GM18505 (cell line): ENCODE measurements around the gene TSC2.
"Not testable (repeated sequence)": the region's sequence is repeated elsewhere in the genome, so short reads cannot be mapped to it uniquely, and the experiment has no call there.

Source experiments
- ATAC-seq: cut with Tn5 transposase; IDR thresholded peaks from one replicate; pipeline ENCODE4 v1.9.1; 2021; ENCODE audit not compliant: unreplicated experiment
- POLR2A ChIP-seq: IDR thresholded peaks from 4 replicates; pipeline ENCODE4 v1.6.1; 2011; ENCODE audit warnings: borderline replicate concordance; ENCODE audit not compliant: insufficient read depth, insufficient read length; ENCODE audit errors: extremely low read depth

TSC2 gene

DNA sequence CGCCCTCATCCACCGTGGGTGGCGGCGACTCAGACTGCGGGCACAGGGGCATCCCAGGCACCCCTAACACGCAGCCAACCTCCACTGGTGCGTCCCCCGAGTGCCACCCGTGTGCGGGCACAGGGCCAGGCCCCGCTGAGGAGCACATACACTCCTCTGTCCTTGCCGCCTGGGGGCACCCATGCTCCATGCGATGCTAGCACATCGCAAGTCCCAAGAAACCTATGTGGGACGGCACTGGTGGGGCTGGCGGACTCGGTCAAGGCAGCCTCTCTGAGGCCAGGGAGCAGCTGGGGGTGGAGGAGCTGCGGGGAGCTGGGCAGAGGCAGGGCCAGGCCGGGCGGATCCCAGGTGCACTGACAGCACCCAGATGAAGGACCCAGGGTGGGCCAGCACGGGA is 42.1 kb upstream of the TSC2 start:
- ATAC-seq: no peak
- no peak for TF ChIP-seq POLR2A

DNA sequence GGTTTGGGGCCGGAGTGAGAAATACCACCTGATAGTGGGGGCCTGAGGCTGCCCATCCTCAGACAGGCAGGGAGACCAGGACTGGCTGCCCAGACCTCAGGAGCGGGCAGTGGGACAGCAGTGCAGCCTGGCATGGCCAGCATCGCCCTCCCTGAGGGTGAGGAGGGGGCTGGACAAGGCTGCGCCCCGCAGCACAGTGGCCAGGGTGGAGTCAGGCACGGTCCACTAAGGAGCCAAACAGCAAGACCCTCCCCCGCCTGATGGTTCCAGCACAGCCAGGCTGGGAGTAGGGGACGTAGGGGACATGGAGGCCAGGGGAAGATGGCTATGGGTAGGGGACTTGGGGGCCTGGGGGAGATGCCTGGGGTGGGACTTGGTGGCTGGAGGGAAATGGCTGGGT is 41.5 kb upstream of the TSC2 start:
- TF ChIP-seq POLR2A: no peak
- ATAC-seq: no peak

GRCh38 chr16:2007081-2007836 is 40.5 kb upstream of the TSC2 start:
- no peak for TF ChIP-seq POLR2A
- no peak for ATAC-seq

GRCh38 chr16:2008009-2008526 is 39.7 kb upstream of the TSC2 start:
- no peak for ATAC-seq
- no peak for TF ChIP-seq POLR2A

- peak; percentile 6 for ATAC-seq
- TF ChIP-seq POLR2A: no peak
Measured at GRCh38 chr16:2008631-2009163, 39.1 kb upstream of the TSC2 start.

GRCh38 chr16:2009164-2009711 is 38.5 kb upstream of the TSC2 start:
- ATAC-seq: peak; percentile 32
- TF ChIP-seq POLR2A: no peak

GRCh38 chr16:2009791-2010510 is 37.8 kb upstream of the TSC2 start, which contains the start of gene ZNF598:
Gene ZNF598 (minus strand): TSS chr16:2009821.
- peak; percentile 70 for ATAC-seq
- peak; percentile 97 for TF ChIP-seq POLR2A

- not testable (repeated sequence) for ATAC-seq
Measured at GRCh38 chr16:2011726-2012125, 36.1 kb upstream of the TSC2 start.

GRCh38 chr16:2013527-2013926 is 34.3 kb upstream of the TSC2 start:
- no peak for TF ChIP-seq POLR2A
- no peak for ATAC-seq

DNA sequence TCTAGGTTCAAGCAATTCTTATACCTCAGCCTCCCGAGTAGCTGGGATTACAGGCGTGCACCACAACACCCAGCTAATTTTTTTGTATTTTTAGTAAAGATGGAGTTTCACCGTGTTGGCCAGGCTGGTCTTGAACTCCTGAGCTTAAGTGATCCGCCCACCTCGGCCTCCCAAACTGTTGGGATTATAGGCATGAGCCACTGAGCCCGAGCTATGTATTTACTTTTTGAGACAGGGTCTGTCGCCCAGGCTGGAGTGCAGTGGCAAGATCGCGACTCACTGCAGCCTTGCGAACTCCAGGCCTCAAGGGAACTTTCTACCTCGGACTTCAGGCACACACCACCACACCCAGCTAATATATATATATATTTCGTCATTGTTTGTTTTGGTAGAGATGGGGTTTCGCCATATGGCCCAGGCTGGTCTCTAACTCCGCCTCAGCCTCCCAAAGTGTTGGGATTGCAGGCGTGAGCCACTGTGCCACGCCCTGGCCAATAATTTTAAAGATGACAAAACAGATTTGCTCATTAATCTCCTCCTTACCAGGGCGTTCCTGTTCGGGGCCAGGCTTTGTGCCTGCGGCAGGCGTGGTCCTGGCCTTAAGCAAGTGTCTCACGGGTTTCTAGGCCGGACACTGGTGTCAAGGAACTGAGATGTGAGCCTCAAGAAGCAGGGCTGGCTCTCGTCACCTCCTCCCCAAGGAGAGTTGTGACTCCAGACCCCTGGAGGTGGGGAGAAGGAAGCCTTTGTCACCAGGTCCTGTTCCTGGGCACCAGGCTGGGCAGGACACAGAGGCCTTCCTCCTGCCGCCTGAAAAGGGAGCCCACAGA is 32.5 kb upstream of the TSC2 start:
- ATAC-seq: no peak
- no peak for TF ChIP-seq POLR2A

GRCh38 chr16:2015947-2016208 is 31.9 kb upstream of the TSC2 start:
- TF ChIP-seq POLR2A: no peak
- ATAC-seq: no peak

- no peak for TF ChIP-seq POLR2A
- no peak for ATAC-seq
Measured at GRCh38 chr16:2016407-2016922, 31.3 kb upstream of the TSC2 start.

DNA sequence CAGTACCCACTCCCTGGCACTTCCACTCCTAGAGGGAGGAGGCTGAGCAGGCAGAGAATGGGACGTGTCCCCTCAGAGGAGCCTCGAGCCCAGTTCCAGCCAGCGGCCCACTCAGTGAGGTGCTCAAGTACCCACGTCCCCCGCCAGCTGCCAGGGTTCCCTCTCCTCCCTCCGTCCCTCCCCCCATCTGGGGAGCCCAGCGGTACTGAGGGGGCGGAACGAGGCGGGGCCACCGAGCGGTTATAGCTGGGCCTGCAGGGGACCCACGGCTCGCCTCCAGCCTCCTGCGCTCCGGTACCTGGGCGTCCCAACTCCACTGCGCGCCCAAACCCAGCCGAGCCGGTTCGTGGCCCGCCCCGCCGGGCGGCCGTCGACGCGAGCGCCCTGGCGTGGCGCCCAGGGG is 28.3 kb upstream of the TSC2 start, which contains the start of gene NPW:
TSS of gene NPW (plus strand) at position 268 of the 403 bp plus-strand sequence.
- no peak for ATAC-seq
- TF ChIP-seq POLR2A: no peak
